ENCODE data around the gene CCDC71.

CCDC71 gene

DNA sequence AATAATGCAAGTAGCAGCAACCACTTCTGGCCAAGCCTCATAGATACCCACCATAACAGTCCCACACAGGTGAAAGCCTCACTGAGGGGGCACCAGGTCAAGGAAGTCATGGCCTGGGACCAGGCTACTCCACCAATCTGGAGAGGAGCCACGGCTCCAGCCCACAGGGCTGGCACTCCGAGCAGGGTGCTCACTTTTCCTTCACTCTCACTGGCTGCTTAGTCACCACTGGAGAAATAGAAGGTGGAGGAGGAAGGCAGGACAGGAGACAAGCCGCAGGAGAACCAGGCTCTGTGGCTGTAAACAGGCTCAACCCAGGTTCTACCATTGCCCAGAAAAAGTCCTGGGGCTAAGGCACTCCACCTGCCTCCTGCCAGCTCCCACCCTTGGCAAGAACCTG, 46.7 kb downstream of the CCDC71 start:
- POLR2A ChIA-PET, result interaction anchor here (2.8 kb wide), 1 partner anchor 13 kb away, joined by 26 read pairs; the partner anchor contains the start of gene QARS1
- Histone ChIP-seq H3K4me1 (ENCODE audit: control insufficient read depth, insufficient read depth, low read length) (peaks cover 6% of the 10 kb centered on the region; the same call in 1 of the 2 replicates), H3K36me3 (ENCODE audit: control insufficient read depth in 2 of 2, insufficient read depth in 1 of 2, low read length in 2 of 2) (peaks cover 14 to 85% of the 10 kb centered on the region in 2 experiments; a peak in 2 of 3 replicates), H3K4me3 (ENCODE audit: low read depth, low read length) (peak overlapping the region; percentile 99), H3K9me3 (ENCODE audit: control insufficient read depth, insufficient read depth, low read depth, low read length) (no peaks in the 10 kb centered on the region), H3K27ac (ENCODE audit: extremely low read depth, low read depth, low read length) (peak overlapping the region; percentile 69)
- TF ChIP-seq ZNF19 (tag by site-specific recombination; IDR thresholded peaks at IDR 0.05; ENCODE audit: low read depth) (no peak), INSM2 (tag by site-specific recombination; IDR thresholded peaks at IDR 0.05) (no peak)
- CTCF ChIA-PET, result interaction anchor here (0.7 kb wide), 2 partner anchors 213 to 335 kb away, joined by 3 to 4 read pairs; no protein-coding TSS in a partner anchor

- Histone ChIP-seq H3K36me3 (ENCODE audit: control insufficient read depth in 2 of 2, insufficient read depth in 1 of 2, low read length in 2 of 2) (peaks cover 16 to 85% of the 10 kb centered on the region in 2 experiments; a peak in 2 of 3 replicates), H3K27ac (ENCODE audit: extremely low read depth, low read depth, low read length) (0 out of 2 replicates have a peak overlapping the region, but pooled peaks have one; percentile 31), H3K9me3 (ENCODE audit: control insufficient read depth, insufficient read depth, low read depth, low read length) (no peaks in the 10 kb centered on the region), H3K4me3 (ENCODE audit: low read depth, low read length) (no peak overlapping the region; the same call in 1 of the 2 replicates), H3K4me1 (ENCODE audit: control insufficient read depth, insufficient read depth, low read length) (peaks cover 6% of the 10 kb centered on the region; the same call in 1 of the 2 replicates)
- TF ChIP-seq ZNF10 (tag by site-specific recombination; IDR thresholded peaks at IDR 0.05), result no peak
- no peak for TF ChIP-seq ZNF292 (tag by site-specific recombination; IDR thresholded peaks at IDR 0.05; ENCODE audit: borderline replicate concordance, low read depth)
- no peak for TF ChIP-seq SP3 (tag by site-specific recombination; IDR thresholded peaks at IDR 0.05)
- no peak for TF ChIP-seq GLI2 (tag by site-specific recombination; IDR thresholded peaks at IDR 0.05; ENCODE audit: borderline replicate concordance, low read depth)
- TF ChIP-seq, protein P1, sequence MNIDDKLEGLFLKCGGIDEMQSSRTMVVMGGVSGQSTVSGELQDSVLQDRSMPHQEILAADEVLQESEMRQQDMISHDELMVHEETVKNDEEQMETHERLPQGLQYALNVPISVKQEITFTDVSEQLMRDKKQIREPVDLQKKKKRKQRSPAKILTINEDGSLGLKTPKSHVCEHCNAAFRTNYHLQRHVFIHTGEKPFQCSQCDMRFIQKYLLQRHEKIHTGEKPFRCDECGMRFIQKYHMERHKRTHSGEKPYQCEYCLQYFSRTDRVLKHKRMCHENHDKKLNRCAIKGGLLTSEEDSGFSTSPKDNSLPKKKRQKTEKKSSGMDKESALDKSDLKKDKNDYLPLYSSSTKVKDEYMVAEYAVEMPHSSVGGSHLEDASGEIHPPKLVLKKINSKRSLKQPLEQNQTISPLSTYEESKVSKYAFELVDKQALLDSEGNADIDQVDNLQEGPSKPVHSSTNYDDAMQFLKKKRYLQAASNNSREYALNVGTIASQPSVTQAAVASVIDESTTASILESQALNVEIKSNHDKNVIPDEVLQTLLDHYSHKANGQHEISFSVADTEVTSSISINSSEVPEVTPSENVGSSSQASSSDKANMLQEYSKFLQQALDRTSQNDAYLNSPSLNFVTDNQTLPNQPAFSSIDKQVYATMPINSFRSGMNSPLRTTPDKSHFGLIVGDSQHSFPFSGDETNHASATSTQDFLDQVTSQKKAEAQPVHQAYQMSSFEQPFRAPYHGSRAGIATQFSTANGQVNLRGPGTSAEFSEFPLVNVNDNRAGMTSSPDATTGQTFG (tag by site-specific recombination; IDR thresholded peaks at IDR 0.05; ENCODE audit: borderline replicate concordance), result no peak
- no peak for TF ChIP-seq KLF9 (tag by site-specific recombination; IDR thresholded peaks at IDR 0.05; ENCODE audit: low read depth)
- TF ChIP-seq PRDM10 (tag by site-specific recombination; IDR thresholded peaks at IDR 0.05), result no peak
- TF ChIP-seq ZNF660 (tag by site-specific recombination; IDR thresholded peaks at IDR 0.05), result no peak
- TF ChIP-seq SP2 (tag by site-specific recombination; IDR thresholded peaks at IDR 0.05), result no peak
- TF ChIP-seq EGR2 (tag by site-specific recombination; IDR thresholded peaks at IDR 0.05; ENCODE audit: low read depth), result no peak
- TF ChIP-seq, protein P2, sequence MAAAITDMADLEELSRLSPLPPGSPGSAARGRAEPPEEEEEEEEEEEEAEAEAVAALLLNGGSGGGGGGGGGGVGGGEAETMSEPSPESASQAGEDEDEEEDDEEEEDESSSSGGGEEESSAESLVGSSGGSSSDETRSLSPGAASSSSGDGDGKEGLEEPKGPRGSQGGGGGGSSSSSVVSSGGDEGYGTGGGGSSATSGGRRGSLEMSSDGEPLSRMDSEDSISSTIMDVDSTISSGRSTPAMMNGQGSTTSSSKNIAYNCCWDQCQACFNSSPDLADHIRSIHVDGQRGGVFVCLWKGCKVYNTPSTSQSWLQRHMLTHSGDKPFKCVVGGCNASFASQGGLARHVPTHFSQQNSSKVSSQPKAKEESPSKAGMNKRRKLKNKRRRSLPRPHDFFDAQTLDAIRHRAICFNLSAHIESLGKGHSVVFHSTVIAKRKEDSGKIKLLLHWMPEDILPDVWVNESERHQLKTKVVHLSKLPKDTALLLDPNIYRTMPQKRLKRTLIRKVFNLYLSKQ (tag by site-specific recombination; IDR thresholded peaks at IDR 0.05; ENCODE audit: borderline replicate concordance), result no peak
- TF ChIP-seq ZNF112 (tag by site-specific recombination; IDR thresholded peaks at IDR 0.05), result no peak
- TF ChIP-seq ZNF837 (tag by site-specific recombination; IDR thresholded peaks at IDR 0.05), result no peak
- TF ChIP-seq HOXC10 (CRISPR knock-in tag; IDR thresholded peaks at IDR 0.05), result no peak
- TF ChIP-seq, protein P3, sequence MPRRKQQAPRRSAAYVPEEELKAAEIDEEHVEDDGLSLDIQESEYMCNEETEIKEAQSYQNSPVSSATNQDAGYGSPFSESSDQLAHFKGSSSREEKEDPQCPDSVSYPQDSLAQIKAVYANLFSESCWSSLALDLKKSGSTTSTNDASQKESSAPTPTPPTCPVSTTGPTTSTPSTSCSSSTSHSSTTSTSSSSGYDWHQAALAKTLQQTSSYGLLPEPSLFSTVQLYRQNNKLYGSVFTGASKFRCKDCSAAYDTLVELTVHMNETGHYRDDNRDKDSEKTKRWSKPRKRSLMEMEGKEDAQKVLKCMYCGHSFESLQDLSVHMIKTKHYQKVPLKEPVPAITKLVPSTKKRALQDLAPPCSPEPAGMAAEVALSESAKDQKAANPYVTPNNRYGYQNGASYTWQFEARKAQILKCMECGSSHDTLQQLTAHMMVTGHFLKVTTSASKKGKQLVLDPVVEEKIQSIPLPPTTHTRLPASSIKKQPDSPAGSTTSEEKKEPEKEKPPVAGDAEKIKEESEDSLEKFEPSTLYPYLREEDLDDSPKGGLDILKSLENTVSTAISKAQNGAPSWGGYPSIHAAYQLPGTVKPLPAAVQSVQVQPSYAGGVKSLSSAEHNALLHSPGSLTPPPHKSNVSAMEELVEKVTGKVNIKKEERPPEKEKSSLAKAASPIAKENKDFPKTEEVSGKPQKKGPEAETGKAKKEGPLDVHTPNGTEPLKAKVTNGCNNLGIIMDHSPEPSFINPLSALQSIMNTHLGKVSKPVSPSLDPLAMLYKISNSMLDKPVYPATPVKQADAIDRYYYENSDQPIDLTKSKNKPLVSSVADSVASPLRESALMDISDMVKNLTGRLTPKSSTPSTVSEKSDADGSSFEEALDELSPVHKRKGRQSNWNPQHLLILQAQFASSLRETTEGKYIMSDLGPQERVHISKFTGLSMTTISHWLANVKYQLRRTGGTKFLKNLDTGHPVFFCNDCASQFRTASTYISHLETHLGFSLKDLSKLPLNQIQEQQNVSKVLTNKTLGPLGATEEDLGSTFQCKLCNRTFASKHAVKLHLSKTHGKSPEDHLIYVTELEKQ (tag by site-specific recombination; IDR thresholded peaks at IDR 0.05; ENCODE audit: borderline replicate concordance), result no peak
- TF ChIP-seq ZNF350 (tag by site-specific recombination; IDR thresholded peaks at IDR 0.05), result no peak
- TF ChIP-seq SCRT2 (tag by site-specific recombination; IDR thresholded peaks at IDR 0.05), result no peak
- TF ChIP-seq SETDB1 (IDR thresholded peaks at IDR 0.05; ENCODE audit: insufficient read length, low read length), result no peak
- TF ChIP-seq ZNF239 (tag by site-specific recombination; IDR thresholded peaks at IDR 0.05), result no peak
- no peak for TF ChIP-seq ZNF501 (tag by site-specific recombination; IDR thresholded peaks at IDR 0.05)
- POLR2A ChIA-PET, result interaction anchor here (2.8 kb wide), 1 partner anchor 12 kb away, joined by 26 read pairs; the partner anchor contains the start of gene QARS1
- CTCF ChIA-PET, result no interaction called here
Measured at GRCh38 chr3:49119036-49119435, 47.1 kb downstream of the CCDC71 start.

Data from HEK293 (cell line).